Right forelimb (tissue), 1 donor: ENCODE data around the gene MIOS.

ENCODE experiments used
- DNase-seq: peaks from one replicate; pipeline ENCODE4 v3.0.0-alpha.2; 2018

Gene MIOS

DNA sequence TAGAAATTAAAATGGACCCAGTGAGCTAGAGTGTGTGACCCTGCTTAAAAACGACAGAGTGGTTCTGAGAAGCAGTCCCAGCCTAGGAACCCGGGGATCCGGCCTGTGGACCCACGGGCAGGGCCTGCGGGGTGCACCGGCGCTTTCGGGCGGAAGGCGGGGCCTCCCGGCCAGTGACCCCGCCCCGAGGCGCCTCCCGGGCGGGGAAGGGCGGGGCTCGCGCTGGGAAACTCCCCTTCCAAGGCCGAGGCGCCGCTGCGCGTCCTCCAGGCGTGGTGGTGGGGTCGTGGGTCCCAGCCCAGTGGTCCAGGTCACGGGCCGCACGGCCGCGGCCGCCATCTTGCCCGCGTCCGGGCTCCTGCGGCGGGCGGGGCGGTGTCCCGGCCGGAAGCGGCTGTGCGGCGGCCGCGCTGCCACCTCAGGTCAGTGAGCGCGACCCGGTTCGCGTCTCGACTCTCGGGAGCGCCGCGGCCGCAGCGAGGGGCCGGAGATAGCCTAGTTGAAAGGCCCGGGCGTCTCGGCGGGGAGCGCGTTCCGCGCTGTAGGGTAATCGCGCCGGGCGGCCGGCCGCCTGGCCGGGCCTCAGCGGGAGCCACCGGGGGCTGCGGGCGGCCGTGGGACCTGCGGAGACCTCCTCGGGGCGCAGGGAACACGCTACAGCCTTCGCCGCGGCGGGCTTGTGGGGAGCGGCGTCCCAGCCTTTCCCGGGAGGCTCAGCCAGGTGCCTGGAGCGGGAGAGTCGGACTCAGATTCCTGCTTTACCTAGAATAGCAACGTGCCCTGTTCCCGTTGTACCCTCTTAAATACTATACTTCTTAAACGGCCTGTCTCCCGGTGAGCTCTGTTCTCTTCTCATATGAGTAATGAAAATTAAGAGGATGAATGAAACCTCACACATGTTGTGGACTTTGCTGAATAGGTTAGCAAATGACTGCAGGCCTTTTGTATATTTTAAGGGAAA is at the start of gene MIOS:
Gene MIOS (plus strand): TSS at position 234 of the 961 bp plus-strand sequence. CDS start 5,592 bp downstream, outside the sequence.
- peak; percentile 88 for DNase-seq

DNA sequence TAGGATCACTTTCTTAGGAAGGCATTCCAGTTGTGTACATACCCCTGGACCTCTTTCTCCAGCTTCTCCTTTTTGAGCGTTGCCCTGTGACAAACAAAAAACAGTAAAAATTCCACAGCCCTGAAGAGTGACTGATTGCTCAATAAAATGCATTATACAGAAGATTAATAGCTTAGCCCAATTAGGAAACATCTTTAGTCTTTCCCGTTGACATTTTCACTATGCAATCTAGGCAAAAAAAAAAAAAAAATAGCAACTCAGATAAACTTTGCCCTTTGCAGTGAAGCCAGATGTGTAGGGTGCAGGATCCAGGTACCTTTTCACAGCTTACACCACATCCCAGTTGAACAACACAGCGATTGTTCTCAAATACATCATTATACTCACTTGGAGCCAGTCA is 48.9 kb upstream of the MIOS start:
- DNase-seq = no peak

DNA sequence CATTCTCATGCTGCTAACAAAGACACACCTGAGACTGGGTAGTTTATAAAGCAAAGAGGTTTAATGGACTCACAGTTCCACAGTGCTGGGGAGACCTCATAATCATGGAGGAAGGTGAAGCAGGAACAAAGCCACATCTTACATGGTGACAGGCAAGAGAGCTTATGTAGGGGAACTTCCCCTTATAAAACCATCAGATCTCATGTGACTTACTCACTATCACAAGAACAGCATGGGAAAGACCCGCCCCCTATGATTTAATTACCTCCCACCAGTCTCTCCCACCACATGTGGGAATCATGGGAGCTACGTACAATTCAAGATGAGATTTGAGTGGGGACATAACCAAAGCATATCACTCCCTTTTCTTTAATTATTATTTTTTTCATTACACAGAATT is 47.6 kb upstream of the MIOS start:
- DNase-seq = no peak

DNA sequence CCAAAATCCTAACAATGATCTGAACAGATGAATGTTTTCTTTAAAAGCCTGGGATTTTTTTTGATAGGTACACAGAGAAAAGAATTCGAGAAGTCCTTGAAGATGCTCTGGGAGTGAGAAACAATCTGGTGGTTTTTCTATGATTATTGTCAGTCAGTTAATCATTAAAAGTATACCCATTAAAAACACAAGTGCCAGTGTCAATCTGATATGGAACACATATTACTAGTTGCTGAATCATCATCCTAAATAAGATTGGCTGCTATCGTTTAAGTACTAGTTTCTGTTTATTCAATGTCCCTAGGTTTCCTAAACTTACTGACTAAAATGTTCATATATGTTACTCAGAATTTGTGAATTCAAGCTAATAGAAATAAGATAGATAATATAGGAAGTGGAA is 47.2 kb upstream of the MIOS start:
- no peak for DNase-seq

DNA sequence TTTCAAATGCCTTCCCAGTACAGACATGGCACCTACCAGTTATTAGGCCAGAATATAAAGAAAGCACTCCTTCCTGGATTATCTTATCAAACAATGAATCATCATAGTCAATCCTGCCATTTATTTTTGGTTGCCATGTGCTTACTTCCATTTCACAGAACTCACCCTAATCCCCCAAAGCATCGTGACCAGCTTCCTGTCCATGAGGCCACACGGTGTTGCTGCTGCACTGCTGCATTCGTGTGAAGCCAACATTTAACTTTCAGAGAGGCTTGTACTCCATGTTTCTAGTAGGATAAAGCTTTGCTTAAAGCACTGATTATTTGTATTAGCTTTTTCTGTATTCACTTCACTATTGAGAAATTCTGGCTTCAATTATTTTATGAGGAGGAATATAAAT is 45.4 kb upstream of the MIOS start:
- DNase-seq = no peak

DNA sequence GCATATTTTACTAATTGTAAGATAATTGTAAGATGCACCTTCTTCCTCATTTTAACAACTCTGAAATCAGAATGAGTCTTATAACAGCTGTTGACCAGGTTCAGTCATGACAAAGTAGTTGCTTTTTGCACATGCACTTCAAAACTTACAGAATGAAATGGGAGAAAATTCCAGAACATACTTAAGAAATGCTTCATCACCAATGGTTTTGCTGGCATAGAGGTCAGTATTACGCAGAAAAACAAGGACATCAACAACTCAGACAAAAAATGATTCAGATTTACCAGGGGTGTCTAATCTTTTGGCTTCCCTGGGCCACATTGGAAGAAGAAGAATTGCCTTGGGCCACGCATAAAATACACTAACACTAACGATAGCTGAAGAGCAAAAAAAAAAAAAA is 44.3 kb upstream of the MIOS start:
- DNase-seq = no peak

DNA sequence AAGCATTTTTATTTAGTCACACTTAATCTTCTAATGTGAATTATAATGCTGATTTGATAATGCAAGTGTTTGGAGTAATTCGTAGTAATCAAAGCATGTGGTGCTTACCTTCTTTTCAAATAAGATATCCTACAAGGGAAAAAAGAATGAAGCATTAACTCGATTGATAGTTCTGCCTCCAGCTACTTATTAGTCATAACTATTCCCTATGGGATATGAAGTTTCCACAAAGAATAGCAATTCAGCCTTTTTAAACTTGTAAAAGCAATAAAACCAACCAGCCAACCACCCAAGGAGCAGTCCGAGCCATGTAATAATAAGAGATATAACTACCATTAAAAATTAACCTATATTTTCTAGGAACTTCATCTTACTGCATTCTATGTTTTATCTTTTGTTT is 42.6 kb upstream of the MIOS start:
- no peak for DNase-seq

DNA sequence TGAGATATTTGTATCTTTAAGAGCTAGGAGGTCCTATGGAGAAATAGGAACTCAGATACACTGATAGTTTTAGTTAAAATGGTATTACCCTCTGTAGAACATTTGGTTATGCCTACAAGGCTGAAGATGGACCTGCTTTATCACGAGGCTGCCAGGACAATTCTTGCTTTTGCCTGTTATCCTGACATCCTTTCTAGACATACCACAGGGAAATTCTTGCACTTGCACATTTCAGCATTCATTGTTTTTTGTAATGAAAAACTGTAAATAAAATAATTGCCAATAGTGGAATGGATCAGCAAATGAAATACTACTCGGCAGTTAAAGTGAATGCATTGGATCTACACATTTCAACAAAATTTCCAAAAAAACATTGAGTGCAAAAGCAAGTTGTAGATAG is 40.7 kb upstream of the MIOS start:
- DNase-seq = no peak

DNA sequence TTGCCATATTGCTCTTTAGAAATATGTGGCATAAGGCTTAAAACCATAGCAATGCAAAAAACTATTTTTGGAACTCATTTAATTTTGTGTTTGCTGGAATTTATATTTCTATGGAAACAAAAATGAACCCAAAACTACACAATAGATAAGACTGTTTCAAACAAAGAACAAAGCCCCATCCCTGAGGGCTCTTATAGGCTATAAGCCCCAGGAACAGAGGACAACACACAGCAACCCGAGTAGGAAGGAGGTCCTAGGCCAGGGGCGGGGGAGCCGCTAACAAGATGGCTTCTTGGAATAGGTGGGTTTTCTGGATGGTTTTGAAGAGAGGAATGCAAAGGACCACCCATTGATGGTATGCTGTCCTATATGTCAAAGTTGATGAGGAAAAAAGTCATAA is 39.6 kb upstream of the MIOS start:
- DNase-seq = no peak

DNA sequence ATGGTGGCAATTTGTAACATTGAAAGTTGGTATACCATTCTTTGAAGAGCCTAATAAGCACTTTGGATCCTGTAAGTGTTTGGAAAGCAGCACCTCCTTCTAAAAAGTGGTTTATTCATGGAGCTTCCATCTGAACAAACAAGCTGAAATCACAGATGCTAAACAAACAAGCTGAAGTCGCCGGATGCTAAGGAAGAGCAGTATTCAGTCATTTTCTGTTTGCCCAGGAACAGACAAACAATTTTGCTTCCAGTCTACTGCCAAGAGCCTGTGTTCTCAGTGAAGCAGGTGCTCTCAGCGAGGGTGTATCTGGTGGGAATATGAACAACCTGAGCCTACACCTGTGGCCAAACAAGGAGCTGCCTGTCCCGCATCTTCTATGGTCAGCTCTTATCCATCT is 37.4 kb upstream of the MIOS start:
- no peak for DNase-seq

DNA sequence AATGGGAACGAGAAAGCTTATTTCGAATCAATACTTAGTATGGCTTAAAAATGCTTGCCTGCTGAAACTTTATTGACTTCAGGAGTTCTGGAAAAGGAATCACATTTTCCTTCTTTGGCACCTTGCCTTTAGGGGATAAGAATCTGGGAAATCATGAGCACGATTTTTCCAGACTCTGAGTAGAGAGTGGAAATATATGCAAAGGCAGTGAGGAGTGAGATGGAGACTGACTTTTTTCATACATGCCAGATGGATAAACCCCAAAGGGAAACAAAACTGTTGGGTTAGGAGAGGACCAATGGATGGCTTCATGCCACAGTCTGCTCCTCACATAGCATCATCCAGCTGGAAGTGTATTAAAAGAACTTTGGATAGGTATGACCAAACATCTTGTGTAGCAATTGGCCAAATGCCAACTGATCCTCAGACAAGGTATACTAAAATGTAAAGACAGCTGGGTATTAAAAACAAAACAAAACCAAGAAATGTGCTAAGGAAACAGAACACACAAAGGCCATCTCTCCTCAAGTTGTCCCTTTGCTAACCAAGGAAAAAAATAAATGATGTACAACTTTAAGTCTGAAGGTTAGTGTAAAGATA is 32.8 kb upstream of the MIOS start:
- no peak for DNase-seq

DNA sequence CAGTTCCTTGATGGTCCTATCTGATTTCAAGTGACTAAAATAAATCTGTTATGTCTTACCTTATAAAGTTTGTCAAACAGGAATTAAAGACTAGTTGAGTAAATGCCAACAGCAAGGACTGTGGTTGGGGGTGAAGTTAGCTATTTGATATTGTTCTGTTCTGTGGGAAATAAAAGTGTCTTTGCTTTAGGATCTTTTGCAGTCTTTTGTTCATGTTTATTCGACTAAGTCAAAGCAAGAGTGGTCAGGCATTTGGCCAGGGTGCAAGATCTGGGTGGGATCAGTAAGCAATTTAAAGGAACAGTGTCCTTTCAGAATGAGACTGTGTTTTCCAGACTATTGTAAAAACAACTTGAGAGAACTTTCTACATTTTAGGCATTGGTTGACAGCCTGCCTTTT is 31.0 kb upstream of the MIOS start, which contains the start of gene COL28A1:
Gene COL28A1 (minus strand): TSS at position 183 of the 400 bp plus-strand sequence. CDS start 2,998 bp downstream, outside the sequence.
- DNase-seq = no peak

DNA sequence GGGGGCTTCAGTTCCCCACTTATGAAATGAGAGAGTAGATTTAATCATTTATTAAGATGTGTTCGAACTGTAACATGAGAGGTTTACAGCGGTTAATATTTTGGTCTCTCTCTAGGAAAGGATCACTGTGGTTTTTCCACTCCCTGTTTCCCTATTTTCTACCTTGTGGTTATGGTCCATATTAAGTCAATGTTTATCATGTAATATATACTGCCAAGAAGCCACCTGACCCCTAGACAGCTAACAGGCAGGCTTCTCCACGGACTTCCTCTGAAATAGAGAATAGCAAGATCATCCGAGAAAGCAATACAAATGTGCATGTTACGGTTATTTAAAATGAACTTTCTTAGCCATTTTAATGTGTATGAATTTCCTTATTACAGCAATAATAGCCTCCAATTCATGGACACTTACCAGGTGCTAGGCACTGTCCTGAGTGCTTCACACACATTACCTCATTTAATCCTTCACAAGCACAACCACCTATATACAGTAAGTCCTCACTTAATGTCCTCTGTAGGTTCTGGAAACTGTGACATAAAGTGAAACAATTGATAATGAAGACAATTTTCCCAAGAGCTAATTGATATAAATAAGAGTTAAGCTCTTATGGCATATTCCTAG is 30.2 kb upstream of the MIOS start:
- DNase-seq = no peak

DNA sequence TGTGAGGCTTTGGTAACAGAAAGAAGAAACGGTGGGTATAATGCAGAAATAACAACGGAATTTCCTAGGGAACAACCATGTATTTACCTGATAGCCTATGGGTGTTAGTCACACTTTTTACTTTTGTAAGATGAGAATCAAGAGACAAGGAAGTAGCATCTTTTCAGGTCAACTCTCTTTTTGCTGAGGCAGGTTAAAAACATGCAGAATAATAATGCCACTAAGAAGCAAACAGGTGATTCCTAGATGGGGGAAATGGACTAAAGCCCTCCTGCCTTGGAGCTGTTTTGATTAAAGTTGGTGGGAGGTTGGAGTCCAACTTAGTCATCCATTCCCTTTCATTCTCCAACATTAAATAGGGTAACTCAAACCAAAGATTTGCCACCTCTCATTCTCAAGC is 29.0 kb upstream of the MIOS start:
- no peak for DNase-seq

DNA sequence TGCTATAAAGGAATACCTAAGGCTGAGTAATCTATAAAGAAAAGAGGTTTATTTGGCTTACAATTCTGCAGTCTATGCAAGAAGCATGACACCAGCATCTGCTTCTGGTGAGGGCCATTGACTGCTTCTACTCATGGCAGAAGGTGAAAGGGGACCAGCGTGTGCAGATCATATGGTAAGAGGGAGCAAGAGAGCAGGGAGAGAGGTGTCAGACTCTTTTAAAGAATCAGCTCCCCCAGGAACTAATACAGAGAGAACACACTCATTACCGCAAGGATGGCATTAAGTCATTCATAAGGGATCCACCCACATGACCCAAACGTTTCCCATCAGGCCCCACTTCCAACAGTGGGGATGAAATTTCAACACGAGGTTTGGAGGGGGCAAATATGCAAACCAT is 27.5 kb upstream of the MIOS start:
- no peak for DNase-seq

DNA sequence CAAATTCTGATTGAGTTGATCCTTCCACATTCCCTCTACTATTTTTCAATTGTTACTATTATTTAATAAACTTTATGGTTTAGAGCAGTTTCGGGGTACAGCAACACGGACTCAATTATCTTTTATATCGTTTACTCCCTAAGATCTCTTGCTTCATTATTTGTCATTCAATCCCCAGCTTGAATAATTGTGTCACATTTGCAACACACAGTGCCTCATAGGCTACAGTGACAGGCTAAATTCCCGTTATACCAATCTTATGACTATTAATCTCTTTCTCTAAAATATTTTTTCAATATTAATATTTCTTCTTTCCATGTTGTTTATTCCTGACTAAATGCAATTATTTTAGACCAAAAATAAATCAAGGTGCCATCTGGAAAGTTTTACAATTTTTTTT is 27.0 kb upstream of the MIOS start:
- no peak for DNase-seq

DNA sequence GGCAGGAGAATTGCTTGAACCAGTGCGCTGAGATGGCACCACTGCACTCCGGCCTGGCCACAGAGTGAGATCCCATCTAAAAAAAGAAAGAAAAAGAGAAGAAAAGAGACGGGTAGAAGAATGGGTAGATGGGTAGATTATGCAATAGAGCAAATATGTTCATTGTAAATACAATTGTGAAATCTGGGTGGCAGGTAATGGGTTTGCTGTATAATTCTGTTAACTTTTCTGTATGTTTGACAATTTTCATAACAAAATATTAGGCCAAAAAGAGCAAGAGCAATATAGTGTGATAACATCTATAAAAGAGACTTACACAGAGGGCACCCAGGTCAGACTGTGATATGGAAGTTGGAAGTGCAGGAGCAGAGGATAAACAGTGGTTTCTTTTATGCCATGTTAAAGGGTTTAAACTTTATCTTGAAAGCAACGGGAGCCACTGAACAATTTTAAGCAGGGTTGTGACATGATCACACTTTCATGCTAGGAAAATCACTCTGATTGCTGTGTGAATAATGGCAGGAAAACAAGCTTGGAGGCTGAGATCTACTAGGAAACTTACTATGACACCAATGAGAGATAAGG is 24.3 kb upstream of the MIOS start:
- DNase-seq = no peak

DNA sequence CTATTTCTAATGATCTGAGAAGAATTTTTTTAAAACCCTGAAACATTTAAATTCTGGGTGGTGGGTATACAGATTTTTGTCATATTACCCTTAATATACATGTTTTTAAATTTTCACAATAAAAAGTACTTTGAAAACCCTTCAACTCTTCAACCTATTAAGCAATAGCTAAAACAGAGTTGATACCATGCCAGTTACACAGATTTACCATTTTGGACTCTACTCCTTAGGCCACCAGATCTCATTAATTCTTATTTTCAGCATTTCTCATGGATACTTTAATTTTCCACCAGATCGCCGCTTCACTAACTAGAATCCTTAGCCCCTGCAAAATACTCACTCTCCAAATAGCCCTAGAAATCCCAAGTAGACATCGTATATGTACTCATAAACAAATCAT is 18.3 kb upstream of the MIOS start:
- DNase-seq = no peak

DNA sequence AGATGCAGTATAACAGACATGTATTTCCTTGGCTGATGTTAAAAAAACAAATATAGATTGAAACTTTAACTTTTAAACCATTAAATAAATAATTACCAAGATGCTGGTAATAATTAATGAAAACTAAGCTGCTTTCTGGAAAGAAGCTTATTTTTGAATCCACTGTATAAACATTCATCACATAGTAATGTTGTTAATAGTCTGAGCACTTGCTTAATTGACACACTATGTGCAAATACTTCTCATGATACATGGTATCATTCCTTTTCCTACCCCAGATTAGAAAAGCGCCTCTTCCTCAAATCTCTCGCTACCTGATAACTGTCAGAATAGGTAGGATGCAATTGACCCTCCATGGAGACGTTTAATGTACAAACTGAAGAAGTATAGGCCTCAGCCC is 16.0 kb upstream of the MIOS start:
- no peak for DNase-seq

DNA sequence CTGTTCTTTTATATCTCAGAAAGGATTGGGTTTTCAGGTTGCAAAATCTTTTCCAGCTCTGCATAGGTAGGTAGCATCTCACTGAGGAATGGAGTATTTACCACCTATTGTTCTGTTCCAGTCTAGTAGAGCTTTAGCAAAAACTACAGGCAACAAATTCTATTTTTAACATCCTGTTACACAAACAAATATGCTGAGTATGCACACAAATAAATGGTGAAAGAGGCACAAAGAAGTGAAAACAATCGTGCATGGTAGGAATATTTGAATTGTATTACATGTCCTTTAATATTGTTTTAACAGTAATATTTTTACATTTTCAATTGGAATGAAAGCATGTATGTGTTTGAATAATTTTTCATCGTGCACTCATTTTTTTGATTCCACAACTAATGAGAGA is 14.5 kb upstream of the MIOS start:
- no peak for DNase-seq

DNA sequence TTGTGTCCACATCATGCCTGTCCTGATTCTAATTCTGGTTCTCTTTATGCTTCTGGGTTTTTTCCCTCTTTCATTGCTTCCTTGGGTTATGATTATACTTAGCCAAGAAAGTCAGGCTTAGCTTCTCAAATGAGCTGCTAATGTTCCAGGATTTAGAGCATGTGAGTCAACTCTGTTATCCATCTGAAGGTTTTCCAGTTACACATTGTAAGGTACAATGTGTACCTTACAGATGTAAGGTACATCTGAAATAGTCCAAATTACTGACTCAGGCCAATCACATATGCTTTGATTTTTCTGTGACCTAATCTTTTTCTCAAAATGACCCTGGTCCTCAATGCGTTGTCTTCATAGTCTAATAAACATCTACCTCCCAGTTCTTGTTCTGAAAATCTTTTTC is 13.3 kb upstream of the MIOS start:
- no peak for DNase-seq

DNA sequence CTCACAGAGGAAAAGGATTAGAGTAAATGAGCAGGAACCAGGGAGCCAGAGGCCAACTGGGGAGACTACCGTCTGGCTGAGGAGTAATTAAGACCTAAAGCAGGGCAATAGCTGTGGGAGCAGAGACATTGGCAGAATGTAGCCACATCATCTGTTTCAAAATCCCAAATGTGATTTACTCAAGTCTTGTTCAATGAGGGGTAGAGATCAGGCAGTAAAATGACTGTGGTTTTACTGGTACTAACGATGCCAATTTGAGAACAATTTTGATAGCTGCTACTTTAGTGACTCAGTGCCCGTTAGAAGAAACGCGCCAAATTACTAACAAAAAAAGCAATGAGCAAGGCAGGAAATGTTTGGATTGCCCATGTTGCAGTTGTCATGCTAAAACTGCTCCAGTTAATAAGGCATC is 12.7 kb upstream of the MIOS start:
- no peak for DNase-seq
